SK-N-SH treated with all-trans-retinoic acid at 6 μM for 48 hours (cell line): ENCODE data around the gene SEPTIN3.

Source experiments
- ATAC-seq: fragments of 200-7000 bp; cut with Tn5 transposase; 3 replicates; pipeline ENCODE4 v1.9.1; 2020; ENCODE audit warnings: mild to moderate bottlenecking, moderate library complexity
- ARNTL ChIP-seq: fragments of 450-650 bp; formaldehyde crosslinking; IDR thresholded peaks from 2 replicates; pipeline ENCODE4 v1.5.0; 2020; ENCODE audit warnings: low read depth, mild to moderate bottlenecking, moderate library complexity, borderline replicate concordance
- BACH2 ChIP-seq: fragments of 250-450 bp; sonication (Bioruptor Pico); IDR thresholded peaks from 2 replicates; pipeline ENCODE4 v1.9.0; 2021; ENCODE audit warnings: mild to moderate bottlenecking, borderline replicate concordance
- CSDC2 ChIP-seq: fragments of 250-450 bp; sonication (Bioruptor Pico); IDR thresholded peaks from 2 replicates; pipeline ENCODE4 v1.5.0; 2020; ENCODE audit warnings: mild to moderate bottlenecking, moderate library complexity
- ESRRG ChIP-seq: fragments of 250-450 bp; sonication (Bioruptor Pico); IDR thresholded peaks from 2 replicates; pipeline ENCODE4 v1.6.1; 2021; ENCODE audit warnings: mild to moderate bottlenecking
- GLIS3 ChIP-seq: fragments of 250-450 bp; sonication (Bioruptor Pico); IDR thresholded peaks from 2 replicates; pipeline ENCODE4 v1.5.0; 2020; ENCODE audit warnings: mild to moderate bottlenecking, moderate library complexity
- ISL1 ChIP-seq: fragments of 250-450 bp; sonication (Bioruptor Pico); IDR thresholded peaks from 2 replicates; pipeline ENCODE4 v2.1.2; 2022; ENCODE audit warnings: mild to moderate bottlenecking, moderate library complexity
- OSR1 ChIP-seq: fragments of 250-450 bp; sonication (Bioruptor Pico); IDR thresholded peaks from 2 replicates; pipeline ENCODE4 v1.8.0; 2022; ENCODE audit warnings: moderate library complexity, mild to moderate bottlenecking, inconsistent platforms
- PPARA ChIP-seq: fragments of 250-450 bp; sonication (Bioruptor Pico); IDR thresholded peaks from 2 replicates; pipeline ENCODE4 v1.5.0; 2020; ENCODE audit warnings: mild to moderate bottlenecking, borderline replicate concordance
- RARB ChIP-seq: fragments of 250-450 bp; sonication (Bioruptor Pico); IDR thresholded peaks from 2 replicates; pipeline ENCODE4 v1.8.0; 2021; ENCODE audit warnings: mild to moderate bottlenecking, moderate library complexity
- SNAI2 ChIP-seq: fragments of 250-450 bp; sonication (Bioruptor Pico); IDR thresholded peaks from 2 replicates; pipeline ENCODE4 v1.5.0; 2020; ENCODE audit warnings: mild to moderate bottlenecking, moderate library complexity
- TCF4 ChIP-seq: fragments of 250-450 bp; sonication (Bioruptor Pico); IDR thresholded peaks from 2 replicates; pipeline ENCODE4 v1.8.0; 2021; ENCODE audit warnings: mild to moderate bottlenecking, moderate library complexity, borderline replicate concordance
- TOX ChIP-seq: fragments of 250-450 bp; sonication (Bioruptor Pico); IDR thresholded peaks from 2 replicates; pipeline ENCODE4 v1.8.0; 2021; ENCODE audit warnings: mild to moderate bottlenecking, moderate library complexity, borderline replicate concordance
- ZC3H10 ChIP-seq: fragments of 250-450 bp; sonication (Bioruptor Pico); IDR thresholded peaks from 2 replicates; pipeline ENCODE4 v1.5.1; 2021; ENCODE audit warnings: mild to moderate bottlenecking, moderate library complexity
- ZFP30 ChIP-seq: fragments of 450-650 bp; formaldehyde crosslinking; IDR thresholded peaks from 2 replicates; pipeline ENCODE4 v1.5.0; 2022; ENCODE audit warnings: mild to moderate bottlenecking, moderate library complexity
- ZNF565 ChIP-seq: fragments of 450-650 bp; formaldehyde crosslinking; conservative IDR thresholded peaks from 2 replicates; pipeline ENCODE4 v1.5.0; 2020; ENCODE audit warnings: low read depth, mild to moderate bottlenecking, moderate library complexity
- ZNF70 ChIP-seq: fragments of 450-650 bp; formaldehyde crosslinking; IDR thresholded peaks from 2 replicates; pipeline ENCODE4 v1.5.0; 2020; ENCODE audit warnings: mild to moderate bottlenecking, moderate library complexity
- ZNF8 ChIP-seq: fragments of 450-650 bp; formaldehyde crosslinking; IDR thresholded peaks from 2 replicates; pipeline ENCODE4 v1.5.0; 2020; ENCODE audit warnings: mild to moderate bottlenecking, moderate library complexity
- TF ChIP-seq, protein P1 (sequence below): fragments of 250-450 bp; sonication (Bioruptor Pico); IDR thresholded peaks from 2 replicates; pipeline ENCODE4 v1.5.1; 2020; ENCODE audit warnings: low read depth, mild to moderate bottlenecking, moderate library complexity
- TF ChIP-seq, protein P2 (sequence below): fragments of 250-450 bp; sonication (Bioruptor Pico); IDR thresholded peaks from 2 replicates; pipeline ENCODE4 v1.5.0; 2020; ENCODE audit warnings: mild to moderate bottlenecking, moderate library complexity
- TF ChIP-seq, protein P3 (sequence below): fragments of 250-450 bp; sonication (Bioruptor Pico); IDR thresholded peaks from 2 replicates; pipeline ENCODE4 v1.8.0; 2020; ENCODE audit warnings: mild to moderate bottlenecking, moderate library complexity, borderline replicate concordance
- TF ChIP-seq, protein P4 (sequence below): fragments of 250-450 bp; sonication (Bioruptor Pico); IDR thresholded peaks from 2 replicates; pipeline ENCODE4 v1.5.1; 2021; ENCODE audit warnings: mild to moderate bottlenecking, moderate library complexity

Gene SEPTIN3

DNA sequence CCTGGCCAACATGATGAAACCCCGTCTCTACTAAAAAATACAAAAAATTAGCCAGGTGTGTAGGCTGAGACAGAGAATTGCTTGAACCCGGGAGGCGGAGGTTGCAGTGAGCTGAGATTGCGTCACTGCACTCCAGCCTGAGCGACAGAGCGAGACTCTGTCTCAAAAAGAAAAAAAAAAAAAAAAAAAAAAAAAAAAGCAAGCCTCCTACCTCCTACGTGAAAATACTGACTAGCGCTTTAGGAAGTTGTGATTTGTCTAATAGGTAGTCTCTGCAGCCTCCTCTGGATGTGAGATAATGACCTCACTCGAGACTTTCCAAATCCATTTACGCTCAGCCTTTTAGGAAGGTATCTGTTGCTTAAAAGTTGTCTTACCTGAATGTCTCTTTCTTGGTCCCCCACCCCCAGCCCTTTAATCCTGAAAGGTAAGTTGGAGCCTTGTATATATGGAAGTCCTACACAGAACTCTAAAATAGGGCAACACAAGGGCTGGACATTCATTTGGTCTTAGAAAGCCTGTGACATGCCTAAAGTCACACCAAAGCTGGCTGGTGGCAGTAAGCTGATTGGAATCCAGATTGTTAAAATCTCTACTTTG, 5.5 kb downstream of the SEPTIN3 start:
- no peak for ATAC-seq

DNA sequence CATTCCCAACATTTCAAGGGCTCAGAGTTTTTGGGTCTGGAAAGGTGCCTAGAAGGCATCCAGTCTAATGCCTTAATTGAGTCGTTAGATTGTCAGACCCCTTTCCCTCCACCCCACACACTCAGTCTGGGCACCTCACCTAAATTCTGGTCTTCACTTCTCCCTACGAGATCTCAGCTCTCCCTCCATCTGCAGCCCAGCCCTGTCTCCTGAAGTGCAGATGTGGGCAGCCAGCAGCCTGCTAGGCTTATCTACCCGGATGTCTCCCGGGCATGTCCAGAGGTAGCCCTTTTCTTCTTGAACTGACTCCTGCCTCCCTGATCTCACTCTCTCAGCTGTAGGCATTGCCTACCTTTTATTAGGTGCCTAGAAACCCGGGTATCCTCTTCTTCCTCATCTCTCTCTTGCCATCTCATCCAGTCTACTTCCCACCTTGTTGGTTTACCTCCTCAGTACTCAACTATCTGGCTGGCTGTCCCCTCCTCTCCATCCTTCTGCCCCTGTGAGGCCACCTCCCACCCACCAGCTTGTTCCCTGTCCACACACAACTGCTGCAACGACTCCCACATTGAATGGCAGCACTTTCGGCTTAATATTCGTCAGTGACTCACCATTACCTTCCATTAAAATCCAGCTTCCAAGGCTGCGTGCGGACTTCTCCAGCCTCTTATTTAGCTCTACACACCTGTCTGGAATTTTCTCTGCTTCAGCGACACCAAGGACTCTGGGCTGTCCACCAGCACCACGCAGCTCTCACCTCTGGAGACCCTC, 6.2 kb downstream of the SEPTIN3 start:
- ATAC-seq: no peak
- TF ChIP-seq ISL1 (CRISPR knock-in tag): no peak
- TF ChIP-seq, protein P1, sequence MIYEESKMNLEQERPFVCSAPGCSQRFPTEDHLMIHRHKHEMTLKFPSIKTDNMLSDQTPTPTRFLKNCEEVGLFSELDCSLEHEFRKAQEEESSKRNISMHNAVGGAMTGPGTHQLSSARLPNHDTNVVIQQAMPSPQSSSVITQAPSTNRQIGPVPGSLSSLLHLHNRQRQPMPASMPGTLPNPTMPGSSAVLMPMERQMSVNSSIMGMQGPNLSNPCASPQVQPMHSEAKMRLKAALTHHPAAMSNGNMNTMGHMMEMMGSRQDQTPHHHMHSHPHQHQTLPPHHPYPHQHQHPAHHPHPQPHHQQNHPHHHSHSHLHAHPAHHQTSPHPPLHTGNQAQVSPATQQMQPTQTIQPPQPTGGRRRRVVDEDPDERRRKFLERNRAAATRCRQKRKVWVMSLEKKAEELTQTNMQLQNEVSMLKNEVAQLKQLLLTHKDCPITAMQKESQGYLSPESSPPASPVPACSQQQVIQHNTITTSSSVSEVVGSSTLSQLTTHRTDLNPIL (CRISPR knock-in tag): no peak

More for the DNA sequence above, 5.5 kb downstream of the SEPTIN3 start:
- TF ChIP-seq ZNF565 (CRISPR knock-in tag) (no peak), ZFP30 (CRISPR knock-in tag) (no peak), OSR1 (no peak), ZNF70 (CRISPR knock-in tag) (no peak), GLIS3 (CRISPR knock-in tag) (no peak), ARNTL (CRISPR knock-in tag) (no peak), ZC3H10 (CRISPR knock-in tag) (no peak), CSDC2 (CRISPR knock-in tag) (no peak)
- TF ChIP-seq, protein P2, sequence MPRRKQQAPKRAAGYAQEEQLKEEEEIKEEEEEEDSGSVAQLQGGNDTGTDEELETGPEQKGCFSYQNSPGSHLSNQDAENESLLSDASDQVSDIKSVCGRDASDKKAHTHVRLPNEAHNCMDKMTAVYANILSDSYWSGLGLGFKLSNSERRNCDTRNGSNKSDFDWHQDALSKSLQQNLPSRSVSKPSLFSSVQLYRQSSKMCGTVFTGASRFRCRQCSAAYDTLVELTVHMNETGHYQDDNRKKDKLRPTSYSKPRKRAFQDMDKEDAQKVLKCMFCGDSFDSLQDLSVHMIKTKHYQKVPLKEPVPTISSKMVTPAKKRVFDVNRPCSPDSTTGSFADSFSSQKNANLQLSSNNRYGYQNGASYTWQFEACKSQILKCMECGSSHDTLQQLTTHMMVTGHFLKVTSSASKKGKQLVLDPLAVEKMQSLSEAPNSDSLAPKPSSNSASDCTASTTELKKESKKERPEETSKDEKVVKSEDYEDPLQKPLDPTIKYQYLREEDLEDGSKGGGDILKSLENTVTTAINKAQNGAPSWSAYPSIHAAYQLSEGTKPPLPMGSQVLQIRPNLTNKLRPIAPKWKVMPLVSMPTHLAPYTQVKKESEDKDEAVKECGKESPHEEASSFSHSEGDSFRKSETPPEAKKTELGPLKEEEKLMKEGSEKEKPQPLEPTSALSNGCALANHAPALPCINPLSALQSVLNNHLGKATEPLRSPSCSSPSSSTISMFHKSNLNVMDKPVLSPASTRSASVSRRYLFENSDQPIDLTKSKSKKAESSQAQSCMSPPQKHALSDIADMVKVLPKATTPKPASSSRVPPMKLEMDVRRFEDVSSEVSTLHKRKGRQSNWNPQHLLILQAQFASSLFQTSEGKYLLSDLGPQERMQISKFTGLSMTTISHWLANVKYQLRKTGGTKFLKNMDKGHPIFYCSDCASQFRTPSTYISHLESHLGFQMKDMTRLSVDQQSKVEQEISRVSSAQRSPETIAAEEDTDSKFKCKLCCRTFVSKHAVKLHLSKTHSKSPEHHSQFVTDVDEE (CRISPR knock-in tag): no peak

DNA sequence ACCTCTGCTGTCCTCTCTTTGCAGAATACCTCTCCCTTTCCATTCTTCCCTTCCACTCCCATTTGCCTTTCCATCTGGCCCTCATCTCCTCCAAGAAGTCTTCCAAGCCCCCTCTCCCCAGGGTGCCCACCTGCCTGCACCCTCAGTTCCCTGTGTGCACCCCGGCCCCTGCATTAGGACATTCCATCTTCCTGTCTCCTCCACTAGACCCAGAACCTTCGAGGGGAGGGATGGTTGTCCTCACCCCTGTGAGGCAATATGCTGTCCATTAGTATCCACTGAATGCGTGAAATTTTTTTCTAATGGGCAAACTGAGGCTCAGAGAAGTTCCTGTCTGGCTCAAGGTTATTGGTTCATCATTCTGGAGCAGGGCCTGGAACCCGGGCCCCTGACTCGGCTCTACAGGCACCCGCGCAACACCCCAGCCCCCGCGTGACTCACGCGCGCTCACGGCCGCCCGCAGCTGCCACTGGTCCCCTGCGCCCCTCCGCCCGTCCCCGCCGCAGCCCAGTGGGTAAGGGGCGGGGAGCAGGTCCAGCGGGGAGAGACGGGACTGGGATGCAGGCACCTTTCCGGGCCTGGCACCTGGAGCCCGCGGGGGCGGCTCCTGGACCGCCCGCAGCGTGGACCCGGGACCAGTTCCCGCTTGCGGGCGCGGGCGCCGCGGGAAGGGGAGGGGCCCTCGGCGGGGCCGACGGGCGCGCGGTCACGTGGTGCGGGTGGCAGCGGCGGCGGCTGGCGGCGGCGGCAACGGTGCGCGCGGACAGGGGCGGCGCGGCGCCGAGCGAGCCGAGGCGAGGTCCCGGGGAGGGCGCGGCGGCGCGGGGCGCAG, 7.0 kb downstream of the SEPTIN3 start:
- no peak for ATAC-seq
- TF ChIP-seq TCF4 (no peak), RARB (CRISPR knock-in tag) (no peak), ISL1 (CRISPR knock-in tag) (no peak), ZNF8 (CRISPR knock-in tag) (no peak), CSDC2 (CRISPR knock-in tag) (no peak), BACH2 (no peak), ESRRG (no peak), GLIS3 (CRISPR knock-in tag) (no peak), PPARA (CRISPR knock-in tag) (no peak), TOX (CRISPR knock-in tag) (no peak), SNAI2 (no peak), ZNF70 (CRISPR knock-in tag) (no peak)
- TF ChIP-seq, protein P3, sequence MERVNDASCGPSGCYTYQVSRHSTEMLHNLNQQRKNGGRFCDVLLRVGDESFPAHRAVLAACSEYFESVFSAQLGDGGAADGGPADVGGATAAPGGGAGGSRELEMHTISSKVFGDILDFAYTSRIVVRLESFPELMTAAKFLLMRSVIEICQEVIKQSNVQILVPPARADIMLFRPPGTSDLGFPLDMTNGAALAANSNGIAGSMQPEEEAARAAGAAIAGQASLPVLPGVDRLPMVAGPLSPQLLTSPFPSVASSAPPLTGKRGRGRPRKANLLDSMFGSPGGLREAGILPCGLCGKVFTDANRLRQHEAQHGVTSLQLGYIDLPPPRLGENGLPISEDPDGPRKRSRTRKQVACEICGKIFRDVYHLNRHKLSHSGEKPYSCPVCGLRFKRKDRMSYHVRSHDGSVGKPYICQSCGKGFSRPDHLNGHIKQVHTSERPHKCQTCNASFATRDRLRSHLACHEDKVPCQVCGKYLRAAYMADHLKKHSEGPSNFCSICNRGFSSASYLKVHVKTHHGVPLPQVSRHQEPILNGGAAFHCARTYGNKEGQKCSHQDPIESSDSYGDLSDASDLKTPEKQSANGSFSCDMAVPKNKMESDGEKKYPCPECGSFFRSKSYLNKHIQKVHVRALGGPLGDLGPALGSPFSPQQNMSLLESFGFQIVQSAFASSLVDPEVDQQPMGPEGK (CRISPR knock-in tag): no peak
- TF ChIP-seq, protein P2 (CRISPR knock-in tag): no peak
- TF ChIP-seq, protein P4, sequence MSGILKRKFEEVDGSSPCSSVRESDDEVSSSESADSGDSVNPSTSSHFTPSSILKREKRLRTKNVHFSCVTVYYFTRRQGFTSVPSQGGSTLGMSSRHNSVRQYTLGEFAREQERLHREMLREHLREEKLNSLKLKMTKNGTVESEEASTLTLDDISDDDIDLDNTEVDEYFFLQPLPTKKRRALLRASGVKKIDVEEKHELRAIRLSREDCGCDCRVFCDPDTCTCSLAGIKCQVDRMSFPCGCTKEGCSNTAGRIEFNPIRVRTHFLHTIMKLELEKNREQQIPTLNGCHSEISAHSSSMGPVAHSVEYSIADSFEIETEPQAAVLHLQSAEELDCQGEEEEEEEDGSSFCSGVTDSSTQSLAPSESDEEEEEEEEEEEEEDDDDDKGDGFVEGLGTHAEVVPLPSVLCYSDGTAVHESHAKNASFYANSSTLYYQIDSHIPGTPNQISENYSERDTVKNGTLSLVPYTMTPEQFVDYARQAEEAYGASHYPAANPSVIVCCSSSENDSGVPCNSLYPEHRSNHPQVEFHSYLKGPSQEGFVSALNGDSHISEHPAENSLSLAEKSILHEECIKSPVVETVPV (CRISPR knock-in tag): no peak
